ENCODE measurements around the gene TCIRG1. TPM values are rescaled to one million over a fixed set of nuclear protein-coding genes. Genes with fewer than 3 reads are reported as not detected.

Gene TCIRG1
- total RNA-seq, 1 experiment from 2014 or later: 51.1 TPM

DNA sequence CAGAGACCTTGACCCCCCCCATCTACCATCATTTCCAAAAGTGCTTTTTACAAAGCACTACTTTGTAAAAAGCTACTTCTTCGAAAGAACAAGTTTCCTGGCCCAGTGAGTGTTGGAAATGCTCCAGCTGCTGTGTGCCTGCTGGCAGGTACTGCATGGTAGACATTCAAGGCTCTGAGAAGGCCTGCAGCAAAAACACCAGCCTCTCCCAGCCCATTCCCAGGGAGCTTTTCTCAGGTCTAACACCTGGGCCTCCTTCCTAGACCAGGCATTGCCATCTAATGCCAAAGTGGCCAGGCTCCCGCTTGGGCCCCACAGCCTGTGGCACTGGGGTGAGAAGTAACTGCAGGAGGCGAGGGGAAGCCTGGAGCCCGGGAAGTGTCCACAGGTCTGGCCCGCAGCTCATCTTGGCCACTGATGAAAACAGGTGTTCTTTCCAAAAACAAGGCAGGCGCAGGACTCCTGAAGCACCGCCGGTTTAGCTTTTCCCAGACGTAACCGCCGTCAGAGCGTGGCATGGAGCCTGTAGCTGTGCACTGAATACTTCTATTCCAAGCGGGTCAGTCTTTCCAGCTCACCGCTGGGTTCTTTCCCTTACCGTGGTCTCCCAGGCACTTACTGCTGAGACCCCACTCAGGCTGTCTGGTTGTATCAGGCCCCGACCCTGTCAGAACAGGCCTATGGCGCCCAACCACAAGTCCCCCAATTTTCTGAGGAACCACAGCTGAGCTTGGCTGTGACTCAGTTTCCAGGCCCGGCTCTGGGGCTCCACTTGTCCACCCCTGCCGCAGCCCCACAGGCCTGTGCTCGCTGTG is 1.2 kb upstream of the TCIRG1 start:
- peaks cover 9% of the 10 kb centered on the region for H3K36me3 Mint-ChIP-seq
- H3K9me3 Mint-ChIP-seq: no peaks in the 10 kb centered on the region
- ChIA-PET CTCF (interaction anchor here (0.7 to 3.1 kb wide), 5 partner anchors 15 to 82 kb away, joined by 3 to 11 read pairs (median 4); partner anchors contain the start of gene ALDH3B1), POLR2A (interaction anchor here (0.5 kb wide), 1 partner anchor 14 kb away, joined by 3 read pairs; no protein-coding TSS in a partner anchor)
- H3K4me1 Mint-ChIP-seq: peaks cover 15% of the 10 kb centered on the region
- H3K27ac Mint-ChIP-seq: no peak overlapping the region
- TF ChIP-seq CTCF (IDR thresholded peaks at IDR 0.05) (no peak), GRHL2 (CRISPR knock-in tag; IDR thresholded peaks at IDR 0.05; ENCODE audit: insufficient replicate concordance, severe bottlenecking) (no peak), SMAD4 (CRISPR knock-in tag; IDR thresholded peaks at IDR 0.05) (no peak), SP1 (CRISPR knock-in tag; conservative IDR thresholded peaks at IDR 0.05) (no peak), FOXK1 (CRISPR knock-in tag; IDR thresholded peaks at IDR 0.05) (no peak), ZNF396 (CRISPR knock-in tag; IDR thresholded peaks at IDR 0.05; ENCODE audit: borderline replicate concordance) (no peak), TP53 (CRISPR knock-in tag; IDR thresholded peaks at IDR 0.05) (no peak), KAT7 (CRISPR knock-in tag; IDR thresholded peaks at IDR 0.05; ENCODE audit: borderline replicate concordance) (no peak), ARID4B (CRISPR knock-in tag; IDR thresholded peaks at IDR 0.05; ENCODE audit: borderline replicate concordance) (no peak)
- TF ChIP-seq, protein P1, sequence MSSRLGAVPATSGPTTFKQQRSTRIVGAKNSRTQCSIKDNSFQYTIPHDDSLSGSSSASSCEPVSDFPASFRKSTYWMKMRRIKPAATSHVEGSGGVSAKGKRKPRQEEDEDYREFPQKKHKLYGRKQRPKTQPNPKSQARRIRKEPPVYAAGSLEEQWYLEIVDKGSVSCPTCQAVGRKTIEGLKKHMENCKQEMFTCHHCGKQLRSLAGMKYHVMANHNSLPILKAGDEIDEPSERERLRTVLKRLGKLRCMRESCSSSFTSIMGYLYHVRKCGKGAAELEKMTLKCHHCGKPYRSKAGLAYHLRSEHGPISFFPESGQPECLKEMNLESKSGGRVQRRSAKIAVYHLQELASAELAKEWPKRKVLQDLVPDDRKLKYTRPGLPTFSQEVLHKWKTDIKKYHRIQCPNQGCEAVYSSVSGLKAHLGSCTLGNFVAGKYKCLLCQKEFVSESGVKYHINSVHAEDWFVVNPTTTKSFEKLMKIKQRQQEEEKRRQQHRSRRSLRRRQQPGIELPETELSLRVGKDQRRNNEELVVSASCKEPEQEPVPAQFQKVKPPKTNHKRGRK (CRISPR knock-in tag; IDR thresholded peaks at IDR 0.05; ENCODE audit: borderline replicate concordance): no peak
- TF ChIP-seq, protein P2, sequence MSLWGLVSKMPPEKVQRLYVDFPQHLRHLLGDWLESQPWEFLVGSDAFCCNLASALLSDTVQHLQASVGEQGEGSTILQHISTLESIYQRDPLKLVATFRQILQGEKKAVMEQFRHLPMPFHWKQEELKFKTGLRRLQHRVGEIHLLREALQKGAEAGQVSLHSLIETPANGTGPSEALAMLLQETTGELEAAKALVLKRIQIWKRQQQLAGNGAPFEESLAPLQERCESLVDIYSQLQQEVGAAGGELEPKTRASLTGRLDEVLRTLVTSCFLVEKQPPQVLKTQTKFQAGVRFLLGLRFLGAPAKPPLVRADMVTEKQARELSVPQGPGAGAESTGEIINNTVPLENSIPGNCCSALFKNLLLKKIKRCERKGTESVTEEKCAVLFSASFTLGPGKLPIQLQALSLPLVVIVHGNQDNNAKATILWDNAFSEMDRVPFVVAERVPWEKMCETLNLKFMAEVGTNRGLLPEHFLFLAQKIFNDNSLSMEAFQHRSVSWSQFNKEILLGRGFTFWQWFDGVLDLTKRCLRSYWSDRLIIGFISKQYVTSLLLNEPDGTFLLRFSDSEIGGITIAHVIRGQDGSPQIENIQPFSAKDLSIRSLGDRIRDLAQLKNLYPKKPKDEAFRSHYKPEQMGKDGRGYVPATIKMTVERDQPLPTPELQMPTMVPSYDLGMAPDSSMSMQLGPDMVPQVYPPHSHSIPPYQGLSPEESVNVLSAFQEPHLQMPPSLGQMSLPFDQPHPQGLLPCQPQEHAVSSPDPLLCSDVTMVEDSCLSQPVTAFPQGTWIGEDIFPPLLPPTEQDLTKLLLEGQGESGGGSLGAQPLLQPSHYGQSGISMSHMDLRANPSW (CRISPR knock-in tag; conservative IDR thresholded peaks at IDR 0.05; ENCODE audit: low read depth): no peak
- ATAC-seq (no peak), DNase-seq (ENCODE audit: low spot score) (no peak)
- H3K27me3 Mint-ChIP-seq (ENCODE audit: low read depth): no peaks in the 10 kb centered on the region
- H3K4me3 Mint-ChIP-seq: no peak overlapping the region

DNA sequence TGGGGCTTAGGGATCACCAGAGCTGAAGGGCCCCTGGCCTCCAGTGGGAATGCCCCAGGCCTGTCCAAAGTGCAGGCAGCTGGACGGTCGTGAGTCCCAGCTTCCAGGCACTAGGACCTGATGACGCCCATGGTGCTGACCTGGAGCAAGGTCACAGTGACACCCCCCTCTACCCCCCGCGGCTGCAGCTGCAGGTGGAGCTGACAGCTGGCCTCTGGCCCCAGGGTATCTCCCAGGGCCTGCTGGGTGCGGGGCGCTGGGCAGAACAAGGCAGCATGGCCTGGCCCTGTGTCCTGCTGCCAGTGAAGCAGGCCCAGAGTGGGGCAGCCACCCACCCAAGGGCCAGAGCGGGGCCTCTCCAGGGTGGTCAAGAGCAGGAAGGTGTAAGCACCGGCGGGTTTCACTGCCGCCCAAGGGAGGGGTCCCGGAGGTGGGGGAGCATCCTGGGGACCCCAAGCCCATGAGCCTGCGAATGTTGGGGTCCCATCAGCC is 553 bp upstream of the TCIRG1 start:
- H3K4me3 Mint-ChIP-seq: peak overlapping the region; percentile 55
- no peak for ATAC-seq
- H3K9me3 Mint-ChIP-seq: no peaks in the 10 kb centered on the region
- TF ChIP-seq, protein P3, sequence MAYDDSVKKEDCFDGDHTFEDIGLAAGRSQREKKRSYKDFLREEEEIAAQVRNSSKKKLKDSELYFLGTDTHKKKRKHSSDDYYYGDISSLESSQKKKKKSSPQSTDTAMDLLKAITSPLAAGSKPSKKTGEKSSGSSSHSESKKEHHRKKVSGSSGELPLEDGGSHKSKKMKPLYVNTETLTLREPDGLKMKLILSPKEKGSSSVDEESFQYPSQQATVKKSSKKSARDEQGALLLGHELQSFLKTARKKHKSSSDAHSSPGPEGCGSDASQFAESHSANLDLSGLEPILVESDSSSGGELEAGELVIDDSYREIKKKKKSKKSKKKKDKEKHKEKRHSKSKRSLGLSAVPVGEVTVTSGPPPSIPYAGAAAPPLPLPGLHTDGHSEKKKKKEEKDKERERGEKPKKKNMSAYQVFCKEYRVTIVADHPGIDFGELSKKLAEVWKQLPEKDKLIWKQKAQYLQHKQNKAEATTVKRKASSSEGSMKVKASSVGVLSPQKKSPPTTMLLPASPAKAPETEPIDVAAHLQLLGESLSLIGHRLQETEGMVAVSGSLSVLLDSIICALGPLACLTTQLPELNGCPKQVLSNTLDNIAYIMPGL (CRISPR knock-in tag; IDR thresholded peaks at IDR 0.05): no peak
- no peak for TF ChIP-seq ZNF317 (CRISPR knock-in tag; IDR thresholded peaks at IDR 0.05; ENCODE audit: borderline replicate concordance, low read depth)
- TF ChIP-seq ZNF138 (CRISPR knock-in tag; conservative IDR thresholded peaks at IDR 0.05): no peak
- TF ChIP-seq GABPB1 (CRISPR knock-in tag; IDR thresholded peaks at IDR 0.05): peak; percentile 70; the same call in 1 of the 2 replicates
- no peak for TF ChIP-seq ZNF121 (CRISPR knock-in tag; IDR thresholded peaks at IDR 0.05)
- TF ChIP-seq, protein P4, sequence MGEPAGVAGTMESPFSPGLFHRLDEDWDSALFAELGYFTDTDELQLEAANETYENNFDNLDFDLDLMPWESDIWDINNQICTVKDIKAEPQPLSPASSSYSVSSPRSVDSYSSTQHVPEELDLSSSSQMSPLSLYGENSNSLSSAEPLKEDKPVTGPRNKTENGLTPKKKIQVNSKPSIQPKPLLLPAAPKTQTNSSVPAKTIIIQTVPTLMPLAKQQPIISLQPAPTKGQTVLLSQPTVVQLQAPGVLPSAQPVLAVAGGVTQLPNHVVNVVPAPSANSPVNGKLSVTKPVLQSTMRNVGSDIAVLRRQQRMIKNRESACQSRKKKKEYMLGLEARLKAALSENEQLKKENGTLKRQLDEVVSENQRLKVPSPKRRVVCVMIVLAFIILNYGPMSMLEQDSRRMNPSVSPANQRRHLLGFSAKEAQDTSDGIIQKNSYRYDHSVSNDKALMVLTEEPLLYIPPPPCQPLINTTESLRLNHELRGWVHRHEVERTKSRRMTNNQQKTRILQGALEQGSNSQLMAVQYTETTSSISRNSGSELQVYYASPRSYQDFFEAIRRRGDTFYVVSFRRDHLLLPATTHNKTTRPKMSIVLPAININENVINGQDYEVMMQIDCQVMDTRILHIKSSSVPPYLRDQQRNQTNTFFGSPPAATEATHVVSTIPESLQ (CRISPR knock-in tag; IDR thresholded peaks at IDR 0.05): 0 out of 2 replicates have a peak, but pooled peaks have one; percentile 10
- TF ChIP-seq ZNF416 (CRISPR knock-in tag; IDR thresholded peaks at IDR 0.05): 0 out of 2 replicates have a peak, but pooled peaks have one; percentile 23

More for the DNA sequence above, 553 bp upstream of the TCIRG1 start:
- DNase-seq (ENCODE audit: low spot score): no peak
- H3K27ac Mint-ChIP-seq: no peak overlapping the region
- POLR2A ChIA-PET: interaction anchor here (0.5 kb wide), 1 partner anchor 15 kb away, joined by 3 read pairs; no protein-coding TSS in a partner anchor
- peaks cover 9% of the 10 kb centered on the region for H3K36me3 Mint-ChIP-seq
- no peaks in the 10 kb centered on the region for H3K27me3 Mint-ChIP-seq (ENCODE audit: low read depth)
- peaks cover 15% of the 10 kb centered on the region for H3K4me1 Mint-ChIP-seq
- CTCF ChIA-PET: interaction anchor here (0.9 to 3.1 kb wide), 6 partner anchors 14 to 168 kb away, joined by 3 to 11 read pairs (median 4); partner anchors contain the start of gene ALDH3B1

All from WTC11 (cell line).